ENCODE results near the gene HOXA6.

- no peak for TF ChIP-seq CTCF (IDR thresholded peaks at IDR 0.05)
- no peak for TF ChIP-seq EP300 (IDR thresholded peaks at IDR 0.05)
- no peak for TF ChIP-seq POLR2A (IDR thresholded peaks at IDR 0.05)
Observed at GRCh38 chr7:27171325-27171636, 23.7 kb upstream of the HOXA6 start.
